Natural killer cell (primary cell): ENCODE measurements around the gene ERI2. TPM values are rescaled to one million over a fixed set of nuclear protein-coding genes. Genes with fewer than 3 reads are reported as not detected.
A peak's percentile ranks its signal among the peaks of the same experiment; 100 is the strongest.

Experiments used
- ATAC-seq, 3 donors: fragments of 150-1000 bp in 2 of 3; fragments of 200-7000 bp in 1 of 3; cut with Tn5 transposase; 1 replicate in 1 of 3; 2 replicates in 2 of 3; pipeline ENCODE4 v1.10.0; 2021; ENCODE audit warnings: mild to moderate bottlenecking in 2 of 3, moderate library complexity in 2 of 3
- DNase-seq, 2 donors: peaks; one replicate each; pipeline versions ENCODE4 v3.0.0 to v3.0.0-alpha.2; 2013 to 2021; ENCODE audit warnings: mixed read lengths in 1 of 2
- H3K27ac ChIP-seq: one replicate; pipeline ENCODE4 v1.5.1; 2013; ENCODE audit warnings: mild to moderate bottlenecking, low read length
- H3K27me3 ChIP-seq: one replicate; pipeline ENCODE4 v1.6.1; 2013; ENCODE audit warnings: low read length; ENCODE audit not compliant: control insufficient read depth, insufficient read depth
- H3K36me3 ChIP-seq: one replicate; pipeline ENCODE4 v1.6.1; 2013; ENCODE audit warnings: low read length; ENCODE audit not compliant: control insufficient read depth, insufficient read depth
- H3K4me1 ChIP-seq: one replicate; pipeline ENCODE4 v1.6.1; 2013; ENCODE audit warnings: low read length; ENCODE audit not compliant: control insufficient read depth, insufficient read depth
- H3K4me3 ChIP-seq: one replicate; pipeline ENCODE4 v1.5.1; 2013; ENCODE audit warnings: low read length
- H3K9me3 ChIP-seq: one replicate; pipeline ENCODE4 v1.6.1; 2013; ENCODE audit warnings: low read length; ENCODE audit not compliant: control insufficient read depth, insufficient read depth
- H3K27ac Mint-ChIP-seq, 2 donors: one replicate each; pipeline ENCODE4 v1.8.0; 2022; ENCODE audit warnings: mild to moderate bottlenecking in 2 of 2, mixed read lengths in 2 of 2, moderate library complexity in 1 of 2
- H3K27me3 Mint-ChIP-seq, 2 donors: one replicate each; pipeline ENCODE4 v1.8.0; 2022; ENCODE audit warnings: low read depth in 2 of 2, mixed read lengths in 2 of 2
- H3K36me3 Mint-ChIP-seq: one replicate; pipeline ENCODE4 v1.8.0; 2022; ENCODE audit warnings: mixed read lengths
- H3K4me1 Mint-ChIP-seq, 2 donors: one replicate each; pipeline ENCODE4 v1.8.0; 2022; ENCODE audit warnings: mixed read lengths in 2 of 2
- H3K4me3 Mint-ChIP-seq: one replicate; pipeline ENCODE4 v1.8.0; 2022; ENCODE audit warnings: mild to moderate bottlenecking, moderate library complexity, mixed read lengths
- H3K9me3 Mint-ChIP-seq, 2 donors: one replicate each; pipeline ENCODE4 v1.8.0; 2022; ENCODE audit warnings: mixed read lengths in 2 of 2
- CTCF ChIP-seq: fragments of 200-600 bp; IDR thresholded peaks from one replicate; pipeline ENCODE4 v1.8.0; 2022; ENCODE audit warnings: antibody characterized with exemption
- WGBS: methylation state at CpG from one replicate; pipeline ENCODE4 v1.1.7; 2013; ENCODE audit warnings: missing lambda C conversion rate; ENCODE audit not compliant: insufficient coverage; 5-methylcytosine and 5-hydroxymethylcytosine counted together
- intact Hi-C: fragments of 100-400 bp; cut with micrococcal nuclease; formaldehyde crosslinking; loops from one replicate; pipeline ENCODE4 v1.14.2; 2022
- total RNA-seq, 4 donors: library from RNA; stranded (reverse); fragments of 120-200 nt in 1 of 4; gene quantifications; one replicate each; pipeline versions ENCODE4 v1.2.3 to v1.2.4, GENCODE V29; 2013 to 2022

The ERI2 gene
- 1 to 10 TPM; 2.4 to 3.5 (median 2.8) TPM for total RNA-seq
- total RNA-seq (2013): 6.6 TPM

GRCh38 chr16:20806168-20807050, at the start of gene ERI2, which contains the start of gene REXO5:
Gene ERI2 (minus strand): TSS chr16:20806472. CDS start chr16:20806430, 42 bp downstream.
Gene REXO5 (plus strand): TSS chr16:20806527. CDS start chr16:20806954, 427 bp downstream.
- peak within 1 kb of the TSS; percentile 99 for H3K4me3 Mint-ChIP-seq
- intact Hi-C loops: loop anchor here (1.0 kb wide), 1 partner anchor 65 kb away; the partner anchor contains the start of gene THUMPD1
- H3K27ac Mint-ChIP-seq: peak within 1 kb of the TSS; percentile 94 to 97
- no peaks in the 10 kb centered on the region for H3K27me3 ChIP-seq
- H3K9me3 ChIP-seq: no peaks in the 10 kb centered on the region
- peak; percentile 66 to 83 for DNase-seq
- H3K27me3 Mint-ChIP-seq: no peaks in the 10 kb centered on the region
- no peaks in the 10 kb centered on the region for H3K36me3 ChIP-seq
- no peaks in the 10 kb centered on the region for H3K36me3 Mint-ChIP-seq
- peak; percentile 79 to 86 (median 84) for ATAC-seq
- peaks cover 18% of the 10 kb centered on the region for H3K4me1 ChIP-seq
- H3K4me3 ChIP-seq: peak within 1 kb of the TSS; percentile 87
- under 1% methylated on average over 74 of the region's 74 CpGs for WGBS
- H3K27ac ChIP-seq: peak within 1 kb of the TSS; percentile 71
- H3K9me3 Mint-ChIP-seq: no peaks in the 10 kb centered on the region
- no peak for TF ChIP-seq CTCF
- H3K4me1 Mint-ChIP-seq: peaks cover 25% of the 10 kb centered on the region in 2 donors

GRCh38 chr16:20854963-20855362, 48.7 kb upstream of the ERI2 start:
- H3K4me3 Mint-ChIP-seq: no peak overlapping the region
- no peak overlapping the region for H3K4me3 ChIP-seq
- peaks cover 3% of the 10 kb centered on the region for H3K36me3 Mint-ChIP-seq
- peaks cover 11% of the 10 kb centered on the region for H3K36me3 ChIP-seq
- no peaks in the 10 kb centered on the region for H3K4me1 ChIP-seq
- no peak for TF ChIP-seq CTCF
- intact Hi-C loops: loop anchor here (5.0 kb wide), 3 partner anchors 92 to 247 kb away; no protein-coding TSS in a partner anchor
- H3K27ac ChIP-seq: no peak overlapping the region
- H3K27me3 Mint-ChIP-seq: no peaks in the 10 kb centered on the region
- H3K27me3 ChIP-seq: no peaks in the 10 kb centered on the region
- no peaks in the 10 kb centered on the region for H3K9me3 Mint-ChIP-seq
- DNase-seq (no peak), ATAC-seq (no peak)
- no peak overlapping the region for H3K27ac Mint-ChIP-seq
- WGBS: 95% methylated on average over 2 of the region's 2 CpGs
- peaks cover 0 to 6% of the 10 kb centered on the region in 2 donors for H3K4me1 Mint-ChIP-seq
- no peaks in the 10 kb centered on the region for H3K9me3 ChIP-seq

GRCh38 chr16:20853981-20854620, 47.8 kb upstream of the ERI2 start:
- no peaks in the 10 kb centered on the region for H3K4me1 ChIP-seq
- TF ChIP-seq CTCF: no peak
- Mint-ChIP-seq H3K4me1 (peaks cover 0 to 9% of the 10 kb centered on the region in 2 donors), H3K36me3 (no peaks in the 10 kb centered on the region), H3K4me3 (no peak overlapping the region), H3K27ac (no peak overlapping the region), H3K27me3 (no peaks in the 10 kb centered on the region), H3K9me3 (no peaks in the 10 kb centered on the region)
- H3K9me3 ChIP-seq: no peaks in the 10 kb centered on the region
- no peak for DNase-seq
- 98% methylated on average over 3 of the region's 3 CpGs for WGBS
- no peak overlapping the region for H3K4me3 ChIP-seq
- H3K27me3 ChIP-seq: no peaks in the 10 kb centered on the region
- H3K36me3 ChIP-seq: peaks cover 5% of the 10 kb centered on the region
- intact Hi-C loops: loop anchor here (5.0 kb wide), 3 partner anchors 93 to 248 kb away; no protein-coding TSS in a partner anchor
- no peak for ATAC-seq
- no peak overlapping the region for H3K27ac ChIP-seq
